Panc1 (cell line): Measurements from ENCODE around the gene IGF2R.

Experiments
- CTCF ChIP-seq: fragments of 450-650 bp; IDR thresholded peaks from 2 replicates; pipeline ENCODE4 v1.5.1; 2017; ENCODE audit warnings: mild to moderate bottlenecking
- POLR2AphosphoS5 ChIP-seq: IDR thresholded peaks from 2 replicates; pipeline ENCODE4 v1.6.1; 2012; ENCODE audit warnings: mild to moderate bottlenecking, low read depth, low read length, moderate library complexity
- SIN3A ChIP-seq: IDR thresholded peaks from 2 replicates; pipeline ENCODE4 v1.6.1; 2012; ENCODE audit warnings: low read depth, mild to moderate bottlenecking, low read length, moderate library complexity, borderline replicate concordance; ENCODE audit not compliant: insufficient read depth
- TCF7L2 ChIP-seq: IDR thresholded peaks from 2 replicates; pipeline ENCODE4 v1.6.1; 2011; ENCODE audit warnings: mild to moderate bottlenecking, low read depth, low read length, inconsistent platforms
- TF ChIP-seq, protein P1 (sequence below), 2 experiments: IDR thresholded peaks; 2 replicates each; pipeline ENCODE4 v1.6.1; 2011 to 2012; ENCODE audit warnings: low read depth in 2 of 2, control low read depth in 1 of 2, low read length in 1 of 2, mild to moderate bottlenecking in 1 of 2, moderate library complexity in 1 of 2; ENCODE audit not compliant: insufficient read depth in 1 of 2

DNA sequence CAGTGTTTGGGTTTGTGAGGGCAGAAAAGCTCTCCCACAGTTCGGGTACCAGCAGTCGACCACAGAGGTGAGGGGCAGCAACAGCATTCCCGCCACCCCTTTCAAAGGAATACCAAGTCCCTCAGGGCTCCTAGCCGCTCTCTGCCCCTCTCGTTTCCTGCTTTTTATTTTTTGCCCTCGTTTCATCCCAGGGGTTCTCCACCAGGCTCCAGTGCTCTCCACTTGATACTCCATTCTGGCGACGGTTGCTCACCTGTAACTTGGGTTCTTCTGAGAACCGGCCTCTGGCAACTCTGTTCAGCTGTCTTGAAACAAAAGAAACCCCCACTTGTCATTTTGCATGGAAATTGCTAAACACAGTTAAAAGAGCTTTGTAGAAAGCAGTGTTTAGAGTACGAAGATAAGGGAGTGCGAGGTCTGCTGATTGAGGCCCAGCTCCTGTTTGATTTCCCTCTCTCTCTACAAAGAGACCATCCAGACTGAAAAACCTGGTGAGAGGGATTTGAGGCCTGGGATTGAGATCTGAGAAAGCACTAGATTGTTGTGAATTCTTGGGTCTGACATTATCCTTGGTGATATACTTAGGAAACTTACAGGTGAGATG, 28.7 kb downstream of the IGF2R start:
- TF ChIP-seq, protein P1, sequence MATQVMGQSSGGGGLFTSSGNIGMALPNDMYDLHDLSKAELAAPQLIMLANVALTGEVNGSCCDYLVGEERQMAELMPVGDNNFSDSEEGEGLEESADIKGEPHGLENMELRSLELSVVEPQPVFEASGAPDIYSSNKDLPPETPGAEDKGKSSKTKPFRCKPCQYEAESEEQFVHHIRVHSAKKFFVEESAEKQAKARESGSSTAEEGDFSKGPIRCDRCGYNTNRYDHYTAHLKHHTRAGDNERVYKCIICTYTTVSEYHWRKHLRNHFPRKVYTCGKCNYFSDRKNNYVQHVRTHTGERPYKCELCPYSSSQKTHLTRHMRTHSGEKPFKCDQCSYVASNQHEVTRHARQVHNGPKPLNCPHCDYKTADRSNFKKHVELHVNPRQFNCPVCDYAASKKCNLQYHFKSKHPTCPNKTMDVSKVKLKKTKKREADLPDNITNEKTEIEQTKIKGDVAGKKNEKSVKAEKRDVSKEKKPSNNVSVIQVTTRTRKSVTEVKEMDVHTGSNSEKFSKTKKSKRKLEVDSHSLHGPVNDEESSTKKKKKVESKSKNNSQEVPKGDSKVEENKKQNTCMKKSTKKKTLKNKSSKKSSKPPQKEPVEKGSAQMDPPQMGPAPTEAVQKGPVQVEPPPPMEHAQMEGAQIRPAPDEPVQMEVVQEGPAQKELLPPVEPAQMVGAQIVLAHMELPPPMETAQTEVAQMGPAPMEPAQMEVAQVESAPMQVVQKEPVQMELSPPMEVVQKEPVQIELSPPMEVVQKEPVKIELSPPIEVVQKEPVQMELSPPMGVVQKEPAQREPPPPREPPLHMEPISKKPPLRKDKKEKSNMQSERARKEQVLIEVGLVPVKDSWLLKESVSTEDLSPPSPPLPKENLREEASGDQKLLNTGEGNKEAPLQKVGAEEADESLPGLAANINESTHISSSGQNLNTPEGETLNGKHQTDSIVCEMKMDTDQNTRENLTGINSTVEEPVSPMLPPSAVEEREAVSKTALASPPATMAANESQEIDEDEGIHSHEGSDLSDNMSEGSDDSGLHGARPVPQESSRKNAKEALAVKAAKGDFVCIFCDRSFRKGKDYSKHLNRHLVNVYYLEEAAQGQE (IDR thresholded peaks at IDR 0.05; ENCODE audit: insufficient read depth in 1 of 2, low read depth in 2 of 2, low read length in 1 of 2): no peak
- no peak for TF ChIP-seq CTCF
- TF ChIP-seq POLR2AphosphoS5: no peak
- no peak for TF ChIP-seq SIN3A
- TF ChIP-seq TCF7L2: no peak
